Activated CD8-positive, alpha-beta T cell treated with anti-CD3 and anti-CD28 coated beads for 36 hours (primary cell): ENCODE measurements around the gene SRRM2. TPM values are rescaled to one million over a fixed set of nuclear protein-coding genes. Genes with fewer than 3 reads are reported as not detected.

Experiments
- ATAC-seq: fragments of 200-7000 bp; cut with Tn5 transposase; one replicate; pipeline ENCODE4 v1.10.0; 2021; ENCODE audit warnings: mild to moderate bottlenecking, moderate library complexity
- CTCF ChIA-PET: fragments of 350-600 bp; sonication (Branson Sonifier 250); formaldehyde crosslinking; loops from one replicate; lab custom pipeline; 2021; ENCODE audit warnings: antibody characterized with exemption; lab: Charles Lee
- POLR2A ChIA-PET: fragments of 350-600 bp; sonication (Branson Sonifier 250); formaldehyde crosslinking; loops from one replicate; lab custom pipeline; 2021; ENCODE audit warnings: antibody characterized with exemption; lab: Charles Lee
- DNase-seq: peaks from one replicate; pipeline ENCODE4 v3.0.0-alpha.2; 2020
- H3K27ac Mint-ChIP-seq: one replicate; pipeline ENCODE4 v1.8.0; 2021; ENCODE audit warnings: mild to moderate bottlenecking, mixed read lengths
- H3K27me3 Mint-ChIP-seq: one replicate; pipeline ENCODE4 v1.8.0; 2021; ENCODE audit warnings: mixed read lengths
- H3K36me3 Mint-ChIP-seq: one replicate; pipeline ENCODE4 v1.8.0; 2021; ENCODE audit warnings: low read depth, mixed read lengths
- H3K4me1 Mint-ChIP-seq: one replicate; pipeline ENCODE4 v1.8.0; 2021; ENCODE audit warnings: low read depth, mixed read lengths
- H3K4me3 Mint-ChIP-seq: one replicate; pipeline ENCODE4 v1.8.0; 2021; ENCODE audit warnings: mild to moderate bottlenecking, moderate library complexity, mixed read lengths
- H3K9me3 Mint-ChIP-seq: one replicate; pipeline ENCODE4 v1.8.0; 2021; ENCODE audit warnings: mixed read lengths
- CTCF ChIP-seq: fragments of 200-600 bp; IDR thresholded peaks from one replicate; pipeline ENCODE4 v1.8.0; 2022; ENCODE audit warnings: antibody characterized with exemption, mild to moderate bottlenecking
- intact Hi-C: fragments of 100-400 bp; cut with micrococcal nuclease; formaldehyde crosslinking; loops from one replicate; pipeline ENCODE4 v1.10.0; 2022
- total RNA-seq, 2 experiments: library from RNA; stranded (reverse); gene quantifications; one replicate each; pipeline ENCODE4 v1.2.3, GENCODE V29; 2021

SRRM2 gene
- total RNA-seq, 2 experiments from 2014 or later = 518 to 561 TPM

- intact Hi-C loops = no loop called here
- H3K27me3 Mint-ChIP-seq = no peaks in the 10 kb centered on the region
- peaks cover 5% of the 10 kb centered on the region for H3K4me1 Mint-ChIP-seq
- no peaks in the 10 kb centered on the region for H3K9me3 Mint-ChIP-seq
- TF ChIP-seq CTCF = no peak
- ATAC-seq (no peak), DNase-seq (no peak)
- no peaks in the 10 kb centered on the region for H3K36me3 Mint-ChIP-seq
- H3K4me3 Mint-ChIP-seq = no peak overlapping the region
- POLR2A ChIA-PET = interaction anchor here (0.6 to 0.7 kb wide), 2 partner anchors 16 to 454 kb away, joined by 3 read pairs; no protein-coding TSS in a partner anchor
- no peak overlapping the region for H3K27ac Mint-ChIP-seq
- CTCF ChIA-PET = no interaction called here
Measured at GRCh38 chr16:2715064-2715463, 37.4 kb upstream of the SRRM2 start.

- Mint-ChIP-seq H3K4me3 (no peak overlapping the region), H3K36me3 (no peaks in the 10 kb centered on the region), H3K27ac (no peak overlapping the region), H3K27me3 (no peaks in the 10 kb centered on the region), H3K4me1 (peaks cover 5% of the 10 kb centered on the region), H3K9me3 (no peaks in the 10 kb centered on the region)
- intact Hi-C loops = no loop called here
- ChIA-PET POLR2A (interaction anchor here (0.7 kb wide), 1 partner anchor 15 kb away, joined by 3 read pairs; no protein-coding TSS in a partner anchor), CTCF (no interaction called here)
- ATAC-seq = peak; percentile 98
- DNase-seq = peak; percentile 92
- TF ChIP-seq CTCF = no peak
Measured at GRCh38 chr16:2715519-2715918, 36.9 kb upstream of the SRRM2 start.

- ATAC-seq = no peak
- H3K4me3 Mint-ChIP-seq = no peak overlapping the region
- H3K27me3 Mint-ChIP-seq = no peaks in the 10 kb centered on the region
- TF ChIP-seq CTCF = no peak
- peaks cover 5% of the 10 kb centered on the region for H3K4me1 Mint-ChIP-seq
- CTCF ChIA-PET = no interaction called here
- H3K36me3 Mint-ChIP-seq = no peaks in the 10 kb centered on the region
- H3K27ac Mint-ChIP-seq = no peak overlapping the region
- no peaks in the 10 kb centered on the region for H3K9me3 Mint-ChIP-seq
- DNase-seq = no peak
- POLR2A ChIA-PET = interaction anchor here (0.7 to 0.9 kb wide), 3 partner anchors 19 to 43 kb away, joined by 3 to 4 read pairs (median 3); partner anchors contain the start of gene KCTD5
- intact Hi-C loops = no loop called here
Measured at GRCh38 chr16:2715966-2716885, 36.2 kb upstream of the SRRM2 start.

- TF ChIP-seq CTCF = no peak
- DNase-seq (no peak), ATAC-seq (no peak)
- Mint-ChIP-seq H3K27ac (no peak overlapping the region), H3K36me3 (no peaks in the 10 kb centered on the region), H3K4me3 (no peak overlapping the region), H3K4me1 (peaks cover 6% of the 10 kb centered on the region), H3K27me3 (no peaks in the 10 kb centered on the region), H3K9me3 (no peaks in the 10 kb centered on the region)
- CTCF ChIA-PET = interaction anchor here (0.5 kb wide), 1 partner anchor 201 kb away, joined by 3 read pairs; no protein-coding TSS in a partner anchor
- intact Hi-C loops = no loop called here
- POLR2A ChIA-PET = interaction anchor here (0.7 to 0.9 kb wide), 3 partner anchors 19 to 44 kb away, joined by 3 to 4 read pairs (median 3); partner anchors contain the start of gene KCTD5
Measured at GRCh38 chr16:2716948-2717347, 35.5 kb upstream of the SRRM2 start.
